ENCODE results near the gene ST6GALNAC3. TPM values are rescaled to one million over a fixed set of nuclear protein-coding genes. Genes with fewer than 3 reads are reported as not detected.

Gene ST6GALNAC3
- total RNA-seq, 2 donors from 2014 or later: 2.5 to 5.7 TPM

DNA sequence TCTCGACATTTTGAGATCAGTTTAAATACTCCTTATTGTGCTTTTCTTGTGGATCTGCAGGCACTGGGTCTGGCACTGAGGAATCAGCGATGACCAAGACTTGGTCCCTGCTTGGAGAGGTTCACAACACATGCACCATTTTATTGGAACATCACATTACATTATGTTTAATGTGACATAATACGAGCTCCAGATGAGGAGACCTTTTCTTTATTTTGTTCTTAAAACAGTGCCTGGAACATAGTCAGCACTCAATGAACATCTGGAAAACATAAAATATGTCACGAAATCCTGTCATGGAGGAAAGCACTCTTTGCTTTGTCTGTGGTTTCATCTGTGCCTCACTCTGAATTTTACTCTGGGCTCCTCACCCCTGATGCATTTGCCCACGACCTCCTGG, 110.7 kb downstream of the ST6GALNAC3 start:
- H3K27ac ChIP-seq: no peak overlapping the region
- DNase-seq: no peak
- TF ChIP-seq, protein P1, sequence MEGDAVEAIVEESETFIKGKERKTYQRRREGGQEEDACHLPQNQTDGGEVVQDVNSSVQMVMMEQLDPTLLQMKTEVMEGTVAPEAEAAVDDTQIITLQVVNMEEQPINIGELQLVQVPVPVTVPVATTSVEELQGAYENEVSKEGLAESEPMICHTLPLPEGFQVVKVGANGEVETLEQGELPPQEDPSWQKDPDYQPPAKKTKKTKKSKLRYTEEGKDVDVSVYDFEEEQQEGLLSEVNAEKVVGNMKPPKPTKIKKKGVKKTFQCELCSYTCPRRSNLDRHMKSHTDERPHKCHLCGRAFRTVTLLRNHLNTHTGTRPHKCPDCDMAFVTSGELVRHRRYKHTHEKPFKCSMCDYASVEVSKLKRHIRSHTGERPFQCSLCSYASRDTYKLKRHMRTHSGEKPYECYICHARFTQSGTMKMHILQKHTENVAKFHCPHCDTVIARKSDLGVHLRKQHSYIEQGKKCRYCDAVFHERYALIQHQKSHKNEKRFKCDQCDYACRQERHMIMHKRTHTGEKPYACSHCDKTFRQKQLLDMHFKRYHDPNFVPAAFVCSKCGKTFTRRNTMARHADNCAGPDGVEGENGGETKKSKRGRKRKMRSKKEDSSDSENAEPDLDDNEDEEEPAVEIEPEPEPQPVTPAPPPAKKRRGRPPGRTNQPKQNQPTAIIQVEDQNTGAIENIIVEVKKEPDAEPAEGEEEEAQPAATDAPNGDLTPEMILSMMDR (IDR thresholded peaks at IDR 0.05): no peak
- H3K4me3 ChIP-seq: no peak overlapping the region
- H3K4me1 ChIP-seq: no peaks in the 10 kb centered on the region
- no peaks in the 10 kb centered on the region for H3K9me3 ChIP-seq
- H3K9ac ChIP-seq (ENCODE audit: low read depth in 2 of 2, low read length in 2 of 2): no peak overlapping the region
- no peaks in the 10 kb centered on the region for H3K36me3 ChIP-seq
- intact Hi-C loops (cut with DNase I): no loop called here
- no peaks in the 10 kb centered on the region for H3K27me3 ChIP-seq

DNA sequence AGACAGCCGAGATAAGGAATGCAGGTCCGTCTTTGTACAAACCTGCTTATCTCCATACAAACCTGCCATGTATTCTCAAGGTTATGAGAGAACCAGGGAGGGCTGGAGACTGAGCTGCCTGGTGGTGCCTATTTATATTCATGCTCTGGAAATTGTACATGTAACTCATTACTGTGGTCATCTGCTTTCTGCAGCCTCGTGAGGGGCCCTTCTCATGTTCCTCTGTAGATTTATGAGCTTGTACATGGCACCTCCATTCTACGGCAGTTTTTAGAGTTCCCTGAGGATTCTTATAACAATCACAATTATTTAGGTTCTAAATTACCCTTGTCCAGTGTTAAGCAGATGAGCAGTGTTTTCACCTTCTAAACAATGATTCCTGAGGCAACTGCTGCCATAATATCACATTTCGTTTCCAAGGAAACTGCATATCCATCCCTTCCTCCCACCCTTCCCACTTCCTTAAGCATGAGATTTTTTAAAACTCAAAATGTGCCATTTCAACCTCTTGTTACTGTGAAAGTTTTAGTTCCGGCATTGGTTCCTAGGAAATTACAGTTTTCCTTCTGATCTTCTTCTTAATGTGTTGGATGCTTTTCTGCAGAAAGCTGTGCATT, 112.1 kb downstream of the ST6GALNAC3 start:
- H3K27ac ChIP-seq: no peak overlapping the region
- no peaks in the 10 kb centered on the region for H3K36me3 ChIP-seq
- intact Hi-C loops (cut with DNase I): no loop called here
- no peaks in the 10 kb centered on the region for H3K9me3 ChIP-seq
- H3K4me3 ChIP-seq: no peak overlapping the region
- no peak overlapping the region for H3K9ac ChIP-seq (ENCODE audit: low read depth in 2 of 2, low read length in 2 of 2)
- DNase-seq: no peak
- no peaks in the 10 kb centered on the region for H3K4me1 ChIP-seq
- no peaks in the 10 kb centered on the region for H3K27me3 ChIP-seq
- TF ChIP-seq, protein P1 (IDR thresholded peaks at IDR 0.05): no peak

DNA sequence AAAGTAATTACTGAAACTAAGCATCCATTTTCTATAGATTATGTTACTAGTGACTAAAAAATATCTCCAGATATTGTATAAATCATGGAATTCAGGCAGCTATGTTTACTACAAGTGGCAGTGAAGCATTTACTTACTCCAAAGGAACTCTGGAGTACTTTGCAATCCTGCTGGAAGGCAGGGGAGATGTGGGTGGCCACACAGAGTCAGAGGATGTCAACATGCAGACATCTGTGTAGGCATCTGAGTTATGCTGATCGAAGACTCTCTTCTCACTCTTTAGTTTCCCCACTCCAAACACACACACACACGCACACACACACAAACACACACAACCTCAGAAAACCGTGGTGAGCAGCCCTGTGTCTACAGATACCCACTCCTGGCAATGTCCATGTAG, 112.9 kb downstream of the ST6GALNAC3 start:
- Histone ChIP-seq H3K9me3 (no peaks in the 10 kb centered on the region), H3K27me3 (no peaks in the 10 kb centered on the region), H3K4me1 (no peaks in the 10 kb centered on the region), H3K4me3 (no peak overlapping the region), H3K9ac (ENCODE audit: low read depth in 2 of 2, low read length in 2 of 2) (no peak overlapping the region), H3K27ac (no peak overlapping the region), H3K36me3 (no peaks in the 10 kb centered on the region)
- TF ChIP-seq, protein P1 (IDR thresholded peaks at IDR 0.05): no peak
- intact Hi-C loops (cut with DNase I): no loop called here
- no peak for DNase-seq

DNA sequence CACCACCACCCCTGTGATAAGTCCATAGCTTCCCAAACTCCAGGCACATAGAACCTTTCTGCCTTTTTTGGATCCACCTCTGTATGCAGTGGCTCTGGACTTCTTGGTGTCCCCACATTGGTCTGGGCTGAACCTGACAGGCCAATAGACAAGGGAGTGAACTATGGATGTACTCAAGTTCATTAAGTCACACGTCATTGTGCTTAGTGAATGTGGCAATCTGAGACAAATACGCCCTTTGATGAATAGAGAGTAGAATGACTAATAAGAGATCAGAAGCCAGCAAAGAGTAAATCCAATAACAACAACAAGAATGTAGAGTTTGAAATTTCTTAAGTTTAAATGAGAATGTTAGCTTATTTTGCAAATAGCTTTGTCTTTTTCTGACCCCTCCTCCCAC, 114.8 kb downstream of the ST6GALNAC3 start:
- no peaks in the 10 kb centered on the region for H3K4me1 ChIP-seq
- intact Hi-C loops (cut with DNase I): no loop called here
- no peak overlapping the region for H3K27ac ChIP-seq
- no peaks in the 10 kb centered on the region for H3K36me3 ChIP-seq
- no peak overlapping the region for H3K9ac ChIP-seq (ENCODE audit: low read depth in 2 of 2, low read length in 2 of 2)
- DNase-seq: no peak
- H3K4me3 ChIP-seq: no peak overlapping the region
- TF ChIP-seq, protein P1 (IDR thresholded peaks at IDR 0.05): no peak
- H3K27me3 ChIP-seq: no peaks in the 10 kb centered on the region
- no peaks in the 10 kb centered on the region for H3K9me3 ChIP-seq

DNA sequence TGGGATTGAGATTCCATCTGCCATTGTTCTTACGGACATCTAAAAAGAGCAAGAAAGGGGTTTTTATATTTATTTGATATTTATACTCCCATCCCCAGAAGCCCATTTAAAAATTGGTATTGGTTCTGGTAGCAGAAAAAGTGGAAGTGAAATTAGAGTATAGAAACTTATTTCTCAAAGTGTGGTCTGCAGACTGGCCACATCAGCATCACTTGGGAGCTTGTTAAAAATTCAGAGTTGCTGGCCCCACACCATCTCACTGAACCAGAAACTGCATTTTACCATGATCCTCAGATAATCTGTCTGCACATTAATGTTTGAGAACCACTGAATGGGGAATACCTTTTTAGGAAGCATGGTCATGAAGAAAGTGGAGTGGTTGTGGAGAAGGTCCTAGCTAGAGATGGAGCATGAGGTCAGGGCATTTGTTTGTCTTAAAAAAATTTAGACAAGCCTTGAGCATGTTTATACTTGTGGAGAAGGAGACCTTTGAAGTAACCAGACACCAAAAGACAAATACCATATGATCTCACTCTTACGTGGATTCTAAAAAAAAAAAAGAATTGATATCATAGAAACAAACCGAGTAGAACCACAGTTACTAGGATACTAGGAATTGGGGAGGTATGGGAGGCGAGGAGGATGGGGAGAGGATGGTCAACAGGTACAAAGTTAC, 116.3 kb downstream of the ST6GALNAC3 start:
- H3K27me3 ChIP-seq: no peaks in the 10 kb centered on the region
- DNase-seq: no peak
- H3K36me3 ChIP-seq: no peaks in the 10 kb centered on the region
- H3K4me3 ChIP-seq: no peak overlapping the region
- H3K27ac ChIP-seq: no peak overlapping the region
- no peak overlapping the region for H3K9ac ChIP-seq (ENCODE audit: low read depth in 2 of 2, low read length in 2 of 2)
- no peaks in the 10 kb centered on the region for H3K4me1 ChIP-seq
- intact Hi-C loops (cut with DNase I): no loop called here
- no peaks in the 10 kb centered on the region for H3K9me3 ChIP-seq
- TF ChIP-seq, protein P1 (IDR thresholded peaks at IDR 0.05): no peak

Data from colonic mucosa (tissue), 4 donors.